HFF-Myc (cell line): Measurements from ENCODE around the gene GGT6.

ENCODE experiments used
- DNase-seq: peaks from one replicate; pipeline ENCODE4 v3.0.0-alpha.2; 2011; ENCODE audit warnings: low read depth; ENCODE audit errors: extremely low read depth
- H3K4me3 ChIP-seq: replicated peaks from 2 replicates; pipeline ENCODE4 v1.5.1; 2011; ENCODE audit warnings: low read depth, mild to moderate bottlenecking, control low read depth, low read length
- TF ChIP-seq, protein P1 (sequence below): IDR thresholded peaks from 2 replicates; pipeline ENCODE4 v1.5.1; 2012; ENCODE audit warnings: mild to moderate bottlenecking, low read depth, low read length, control low read depth; ENCODE audit errors: missing control alignments

The GGT6 gene

DNA sequence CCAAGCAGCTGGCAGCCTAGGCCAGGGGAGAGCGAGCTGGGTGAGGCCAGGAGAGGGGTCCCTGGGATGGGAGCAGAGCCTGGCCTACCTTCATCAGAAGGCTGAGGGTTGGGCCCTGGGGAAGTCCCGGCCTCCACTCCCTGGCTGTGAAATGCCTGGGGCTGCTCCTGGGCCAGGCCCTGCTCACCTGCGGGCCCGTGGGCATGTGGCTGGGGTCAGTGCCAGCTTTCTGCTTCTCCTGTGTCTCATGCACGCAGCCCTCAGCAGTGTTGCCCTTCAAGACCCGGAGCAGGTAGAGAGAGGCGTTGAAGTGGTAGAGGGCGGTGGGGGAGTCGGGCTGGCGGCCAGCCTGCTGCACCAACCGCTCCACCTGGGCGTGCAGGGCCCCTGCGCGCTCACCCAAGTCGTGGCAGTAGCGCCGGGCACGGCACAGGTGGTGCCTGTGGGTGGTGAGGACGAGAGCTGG, 17.6 kb downstream of the GGT6 start:
- no peak overlapping the region for H3K4me3 ChIP-seq
- TF ChIP-seq, protein P1, sequence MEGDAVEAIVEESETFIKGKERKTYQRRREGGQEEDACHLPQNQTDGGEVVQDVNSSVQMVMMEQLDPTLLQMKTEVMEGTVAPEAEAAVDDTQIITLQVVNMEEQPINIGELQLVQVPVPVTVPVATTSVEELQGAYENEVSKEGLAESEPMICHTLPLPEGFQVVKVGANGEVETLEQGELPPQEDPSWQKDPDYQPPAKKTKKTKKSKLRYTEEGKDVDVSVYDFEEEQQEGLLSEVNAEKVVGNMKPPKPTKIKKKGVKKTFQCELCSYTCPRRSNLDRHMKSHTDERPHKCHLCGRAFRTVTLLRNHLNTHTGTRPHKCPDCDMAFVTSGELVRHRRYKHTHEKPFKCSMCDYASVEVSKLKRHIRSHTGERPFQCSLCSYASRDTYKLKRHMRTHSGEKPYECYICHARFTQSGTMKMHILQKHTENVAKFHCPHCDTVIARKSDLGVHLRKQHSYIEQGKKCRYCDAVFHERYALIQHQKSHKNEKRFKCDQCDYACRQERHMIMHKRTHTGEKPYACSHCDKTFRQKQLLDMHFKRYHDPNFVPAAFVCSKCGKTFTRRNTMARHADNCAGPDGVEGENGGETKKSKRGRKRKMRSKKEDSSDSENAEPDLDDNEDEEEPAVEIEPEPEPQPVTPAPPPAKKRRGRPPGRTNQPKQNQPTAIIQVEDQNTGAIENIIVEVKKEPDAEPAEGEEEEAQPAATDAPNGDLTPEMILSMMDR = no peak
- no peak for DNase-seq

GRCh38 chr17:4542003-4542725, 18.2 kb downstream of the GGT6 start:
- H3K4me3 ChIP-seq = no peak overlapping the region
- DNase-seq = no peak
- TF ChIP-seq, protein P1 = no peak

DNA sequence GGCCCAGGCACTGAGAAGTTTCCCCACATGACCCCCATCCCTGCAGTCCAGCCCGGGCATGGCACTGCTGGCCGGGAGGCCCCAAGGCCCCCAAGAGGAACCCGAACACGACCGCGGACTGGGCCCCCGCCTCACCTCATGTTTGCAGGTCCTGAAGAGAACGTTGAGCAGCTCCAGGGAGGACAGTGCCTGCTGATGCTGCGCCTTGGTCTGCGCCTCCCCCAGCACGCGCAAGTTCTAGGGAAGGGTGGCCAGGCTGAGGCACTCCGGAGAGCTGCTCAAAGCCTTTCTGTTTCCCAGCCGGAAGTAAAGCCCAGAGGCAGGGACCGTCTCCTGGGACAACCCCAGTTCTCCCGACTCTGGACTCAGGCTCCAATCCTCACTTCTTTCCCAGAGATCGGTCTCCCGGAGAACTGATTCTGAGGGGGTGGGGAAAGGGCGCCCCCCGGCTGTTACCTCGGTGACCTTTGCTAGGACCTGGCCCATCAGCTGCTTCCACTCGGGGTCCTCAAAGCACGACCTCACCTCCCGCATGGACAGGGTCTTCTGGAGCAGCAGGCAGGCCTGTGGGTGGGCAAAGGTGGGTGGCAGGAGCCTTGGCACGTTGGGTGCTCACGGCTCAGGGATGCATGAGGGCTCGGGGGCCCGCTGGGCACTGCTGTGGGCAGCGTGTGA, 18.9 kb downstream of the GGT6 start:
- TF ChIP-seq, protein P1 = no peak
- no peak for DNase-seq
- no peak overlapping the region for H3K4me3 ChIP-seq

DNA sequence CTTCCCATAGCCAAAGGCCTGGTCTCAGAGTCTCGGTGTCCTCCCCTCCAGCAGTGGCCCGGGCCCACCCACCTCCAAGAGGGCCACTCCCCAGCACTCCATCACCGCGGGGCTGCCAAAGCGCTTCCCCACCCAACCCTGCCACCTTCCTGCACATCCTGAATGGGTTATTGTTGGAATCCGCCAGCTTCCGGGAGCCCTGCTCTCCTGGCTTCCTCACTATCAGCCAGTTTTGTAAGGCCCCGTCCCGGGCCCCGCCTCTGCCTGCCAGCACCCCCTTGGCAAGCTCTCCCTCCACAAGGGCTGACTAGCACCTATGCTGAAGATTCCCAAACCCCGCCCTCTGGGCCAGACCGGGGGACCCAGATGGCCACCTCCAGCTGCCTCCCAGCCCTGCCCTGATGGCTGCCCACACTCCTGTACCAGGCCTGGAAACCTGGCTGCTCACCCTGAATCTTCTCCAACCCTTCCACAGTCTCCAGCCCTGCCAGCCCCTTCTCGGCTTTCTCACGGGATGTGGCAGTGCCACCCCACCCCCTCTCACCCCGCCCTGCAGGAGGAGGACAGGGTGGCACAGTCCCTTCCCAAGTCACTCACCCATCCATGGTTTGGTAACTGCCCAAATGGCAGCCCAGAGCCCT, 19.6 kb downstream of the GGT6 start:
- TF ChIP-seq, protein P1 = no peak
- H3K4me3 ChIP-seq = no peak overlapping the region
- DNase-seq = no peak

- DNase-seq = no peak
- H3K4me3 ChIP-seq = no peak overlapping the region
- TF ChIP-seq, protein P1 = peak; percentile 11
Observed at GRCh38 chr17:4540224-4540651, 20.1 kb downstream of the GGT6 start.

DNA sequence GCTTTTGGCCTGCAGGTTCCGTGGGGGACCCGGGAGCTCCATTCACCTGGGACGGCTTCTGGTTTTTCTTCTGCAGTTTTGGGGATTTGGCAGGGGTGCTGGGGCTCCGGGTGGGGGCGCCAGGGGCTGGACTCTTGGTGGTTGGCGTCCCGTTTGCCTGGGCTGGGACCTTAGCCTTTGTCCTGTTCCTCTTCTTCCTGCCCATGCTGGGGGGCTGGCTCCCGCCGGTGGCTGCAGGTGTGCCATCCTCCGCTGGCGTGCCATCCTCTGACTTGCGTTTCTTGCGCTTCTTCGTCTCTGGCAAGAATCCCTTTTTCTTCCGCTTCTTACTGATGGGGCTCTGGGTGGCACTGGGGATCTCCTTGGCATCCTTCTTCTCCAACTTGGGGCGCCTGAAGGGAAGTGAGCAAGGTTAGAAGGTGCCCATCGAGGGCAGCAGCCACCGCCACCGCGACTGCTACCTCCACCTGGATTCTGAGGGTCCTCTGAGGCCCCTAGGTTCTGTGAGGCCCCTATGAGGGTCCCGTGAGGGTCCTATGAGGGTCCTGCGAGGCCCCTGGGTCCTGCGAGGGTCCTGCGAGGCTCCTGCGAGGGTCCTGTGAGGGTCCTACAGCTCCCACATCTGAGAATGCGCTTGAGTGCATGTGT, 20.7 kb downstream of the GGT6 start:
- no peak overlapping the region for H3K4me3 ChIP-seq
- TF ChIP-seq, protein P1 = no peak
- DNase-seq = no peak
